HL-60 (cell line): Measurements from ENCODE around the gene RGS10.

Experiments
- DNase-seq, 2 experiments: peaks; one replicate each; pipeline ENCODE4 v3.0.0-alpha.2; 2010 to 2020; ENCODE audit warnings: low read depth in 1 of 2, low spot score in 1 of 2
- H3K27ac ChIP-seq: fragments of 250-450 bp; sonication (Bioruptor Pico); replicated peaks from 2 replicates; pipeline ENCODE4 v1.5.1; 2020; ENCODE audit warnings: mild to moderate bottlenecking, moderate library complexity
- H3K27me3 ChIP-seq: fragments of 250-450 bp; sonication (Bioruptor Pico); 2 replicates; pipeline ENCODE4 v1.5.1; 2021; ENCODE audit warnings: mild to moderate bottlenecking, moderate library complexity; ENCODE audit not compliant: insufficient read depth, poor library complexity, severe bottlenecking
- H3K4me3 ChIP-seq: replicated peaks from 2 replicates; pipeline ENCODE4 v1.5.1; 2011; ENCODE audit warnings: mild to moderate bottlenecking, control low read depth, low read length; ENCODE audit not compliant: insufficient read depth
- CTCF ChIP-seq: IDR thresholded peaks from one replicate; pipeline ENCODE4 v1.5.1; 2011; ENCODE audit warnings: low read length, control low read depth, inconsistent platforms; ENCODE audit not compliant: insufficient read depth
- GABPA ChIP-seq: IDR thresholded peaks from 2 replicates; pipeline ENCODE4 v1.6.1; 2012; ENCODE audit warnings: low read depth
- POLR2AphosphoS5 ChIP-seq: IDR thresholded peaks from 2 replicates; pipeline ENCODE4 v1.6.1; 2012; ENCODE audit warnings: low read depth
- REST ChIP-seq: IDR thresholded peaks from 2 replicates; pipeline ENCODE4 v1.6.1; 2012; ENCODE audit warnings: low read depth; ENCODE audit not compliant: insufficient replicate concordance
- SPI1 ChIP-seq: IDR thresholded peaks from 2 replicates; pipeline ENCODE4 v1.6.1; 2012; ENCODE audit warnings: low read depth, mild to moderate bottlenecking, borderline replicate concordance

RGS10 gene

GRCh38 chr10:119456435-119456810 is 86.1 kb downstream of the RGS10 start:
- no peak for DNase-seq
- Histone ChIP-seq H3K4me3 (no peak overlapping the region), H3K27me3 (no peaks in the 10 kb centered on the region), H3K27ac (no peak overlapping the region)
- TF ChIP-seq CTCF (no peak), SPI1 (no peak), GABPA (no peak), POLR2AphosphoS5 (no peak), REST (no peak)

- H3K27me3 ChIP-seq: no peaks in the 10 kb centered on the region
- no peak overlapping the region for H3K4me3 ChIP-seq
- H3K27ac ChIP-seq: no peak overlapping the region
- TF ChIP-seq SPI1 (no peak), GABPA (no peak), POLR2AphosphoS5 (no peak), REST (no peak), CTCF (no peak)
- no peak for DNase-seq
Measured at GRCh38 chr10:119455609-119456434, 86.7 kb downstream of the RGS10 start.

GRCh38 chr10:119454990-119455389 is 87.5 kb downstream of the RGS10 start:
- TF ChIP-seq SPI1 (no peak), REST (no peak), CTCF (no peak), POLR2AphosphoS5 (no peak), GABPA (no peak)
- H3K27ac ChIP-seq: no peak overlapping the region
- no peak overlapping the region for H3K4me3 ChIP-seq
- H3K27me3 ChIP-seq: no peaks in the 10 kb centered on the region
- no peak for DNase-seq
